Activated B cell treated with CpG ODN at 0.5 μM for 24 hours (primary cell): ENCODE measurements around the gene HGF. TPM values are rescaled to one million over a fixed set of nuclear protein-coding genes. Genes with fewer than 3 reads are reported as not detected.

ENCODE experiments used
- ATAC-seq: fragments of 200-7000 bp; cut with Tn5 transposase; one replicate; pipeline ENCODE4 v1.10.0; 2021; ENCODE audit warnings: low read depth, mild to moderate bottlenecking, moderate library complexity
- CTCF ChIA-PET: fragments of 350-600 bp; sonication (Branson Sonifier 250); formaldehyde crosslinking; loops from one replicate; lab custom pipeline; 2021; ENCODE audit warnings: antibody characterized with exemption; lab: Charles Lee
- POLR2A ChIA-PET: fragments of 350-600 bp; sonication (Branson Sonifier 250); formaldehyde crosslinking; loops from one replicate; lab custom pipeline; 2021; ENCODE audit warnings: antibody characterized with exemption; lab: Charles Lee
- DNase-seq: peaks from one replicate; pipeline ENCODE4 v3.0.0; 2022
- H3K27ac Mint-ChIP-seq: one replicate; pipeline ENCODE4 v1.8.0; 2020; ENCODE audit warnings: mixed read lengths
- H3K27me3 Mint-ChIP-seq: one replicate; pipeline ENCODE4 v1.8.0; 2021; ENCODE audit warnings: mixed read lengths
- H3K36me3 Mint-ChIP-seq: one replicate; pipeline ENCODE4 v1.8.0; 2021; ENCODE audit warnings: low read depth, mixed read lengths
- H3K4me1 Mint-ChIP-seq: one replicate; pipeline ENCODE4 v1.8.0; 2021; ENCODE audit warnings: mixed read lengths
- H3K4me3 Mint-ChIP-seq: one replicate; pipeline ENCODE4 v1.8.0; 2020; ENCODE audit warnings: mild to moderate bottlenecking, mixed read lengths
- H3K9me3 Mint-ChIP-seq: one replicate; pipeline ENCODE4 v1.8.0; 2020; ENCODE audit warnings: mixed read lengths
- intact Hi-C: fragments of 100-400 bp; cut with micrococcal nuclease; formaldehyde crosslinking; loops from one replicate; pipeline ENCODE4 v1.15.1; 2024
- total RNA-seq: library from RNA; stranded (reverse); gene quantifications from 2 replicates; pipeline ENCODE4 v1.2.3, GENCODE V29; 2022
- TF ChIP-seq, protein P1 (sequence below): fragments of 200-600 bp; IDR thresholded peaks from one replicate; pipeline ENCODE4 v1.8.0; 2022; ENCODE audit warnings: antibody characterized with exemption, mild to moderate bottlenecking

The HGF gene
- total RNA-seq, 1 donor from 2014 or later, result not detected

DNA sequence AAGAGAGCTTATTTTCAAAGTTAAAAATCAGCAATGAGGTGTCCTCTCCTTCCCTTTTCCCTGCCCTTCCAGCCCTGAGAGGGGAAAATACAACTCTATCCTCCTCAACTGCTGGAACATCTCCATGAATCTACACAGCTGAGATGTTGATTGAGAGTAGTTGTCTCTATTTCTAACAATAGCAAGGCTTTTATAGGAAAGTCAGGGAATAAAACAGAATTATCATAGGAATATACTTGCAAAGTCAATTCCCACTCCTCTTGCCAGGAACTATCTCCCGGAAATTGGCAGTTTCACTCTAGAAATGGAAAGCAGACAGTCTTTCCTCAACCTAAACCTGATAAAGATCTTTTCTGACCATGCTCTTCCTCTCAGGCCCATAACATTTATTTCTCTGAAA lies 8.8 kb downstream of the HGF start:
- no peak for ATAC-seq
- Mint-ChIP-seq H3K27me3 (no peaks in the 10 kb centered on the region), H3K36me3 (no peaks in the 10 kb centered on the region), H3K27ac (no peak overlapping the region), H3K4me1 (no peaks in the 10 kb centered on the region), H3K4me3 (no peak overlapping the region), H3K9me3 (no peaks in the 10 kb centered on the region)
- POLR2A ChIA-PET, result no interaction called here
- DNase-seq, result no peak
- TF ChIP-seq, protein P1, sequence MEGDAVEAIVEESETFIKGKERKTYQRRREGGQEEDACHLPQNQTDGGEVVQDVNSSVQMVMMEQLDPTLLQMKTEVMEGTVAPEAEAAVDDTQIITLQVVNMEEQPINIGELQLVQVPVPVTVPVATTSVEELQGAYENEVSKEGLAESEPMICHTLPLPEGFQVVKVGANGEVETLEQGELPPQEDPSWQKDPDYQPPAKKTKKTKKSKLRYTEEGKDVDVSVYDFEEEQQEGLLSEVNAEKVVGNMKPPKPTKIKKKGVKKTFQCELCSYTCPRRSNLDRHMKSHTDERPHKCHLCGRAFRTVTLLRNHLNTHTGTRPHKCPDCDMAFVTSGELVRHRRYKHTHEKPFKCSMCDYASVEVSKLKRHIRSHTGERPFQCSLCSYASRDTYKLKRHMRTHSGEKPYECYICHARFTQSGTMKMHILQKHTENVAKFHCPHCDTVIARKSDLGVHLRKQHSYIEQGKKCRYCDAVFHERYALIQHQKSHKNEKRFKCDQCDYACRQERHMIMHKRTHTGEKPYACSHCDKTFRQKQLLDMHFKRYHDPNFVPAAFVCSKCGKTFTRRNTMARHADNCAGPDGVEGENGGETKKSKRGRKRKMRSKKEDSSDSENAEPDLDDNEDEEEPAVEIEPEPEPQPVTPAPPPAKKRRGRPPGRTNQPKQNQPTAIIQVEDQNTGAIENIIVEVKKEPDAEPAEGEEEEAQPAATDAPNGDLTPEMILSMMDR, result no peak
- intact Hi-C loops, result no loop called here
- CTCF ChIA-PET, result no interaction called here

DNA sequence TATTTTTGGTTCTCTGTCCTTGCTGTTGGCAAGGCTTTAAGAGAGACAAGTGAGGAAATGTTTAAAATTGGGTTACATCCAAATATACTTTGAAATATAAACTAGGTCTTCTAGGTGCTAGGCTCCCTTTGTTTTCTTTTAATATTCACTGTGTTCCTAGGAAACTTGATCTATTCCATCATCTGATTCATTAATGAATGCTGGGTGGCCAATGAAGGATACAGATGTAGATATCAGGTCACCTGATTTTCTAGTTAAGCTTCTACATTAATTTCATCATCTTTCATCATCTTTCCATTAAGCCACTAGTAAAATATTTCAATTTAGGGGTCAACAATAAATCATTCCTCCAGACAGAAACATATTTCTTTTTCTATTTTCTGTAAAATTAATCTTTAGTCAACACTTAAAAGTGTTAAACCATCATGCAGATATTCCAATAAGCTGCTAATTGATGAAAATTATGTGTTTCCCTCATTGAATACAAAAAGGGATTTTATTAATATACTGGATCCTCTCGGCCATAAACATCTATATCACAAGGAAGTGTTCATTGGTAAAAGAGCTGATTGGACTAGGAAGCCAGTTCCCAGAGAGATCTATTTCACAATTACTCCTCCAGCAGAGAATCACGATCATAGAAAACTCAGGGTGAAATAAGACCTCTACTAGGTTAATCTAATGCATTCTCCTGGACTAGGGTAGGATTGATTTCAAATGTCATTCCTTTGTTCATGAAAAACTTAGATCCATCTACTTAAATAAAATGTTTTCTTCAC lies 14.7 kb downstream of the HGF start:
- no peak for DNase-seq
- no peaks in the 10 kb centered on the region for H3K36me3 Mint-ChIP-seq
- ATAC-seq, result no peak
- intact Hi-C loops, result no loop called here
- CTCF ChIA-PET, result no interaction called here
- no peak overlapping the region for H3K27ac Mint-ChIP-seq
- POLR2A ChIA-PET, result no interaction called here
- no peak overlapping the region for H3K4me3 Mint-ChIP-seq
- no peaks in the 10 kb centered on the region for H3K27me3 Mint-ChIP-seq
- no peaks in the 10 kb centered on the region for H3K4me1 Mint-ChIP-seq
- H3K9me3 Mint-ChIP-seq, result no peaks in the 10 kb centered on the region
- TF ChIP-seq, protein P1, result no peak

DNA sequence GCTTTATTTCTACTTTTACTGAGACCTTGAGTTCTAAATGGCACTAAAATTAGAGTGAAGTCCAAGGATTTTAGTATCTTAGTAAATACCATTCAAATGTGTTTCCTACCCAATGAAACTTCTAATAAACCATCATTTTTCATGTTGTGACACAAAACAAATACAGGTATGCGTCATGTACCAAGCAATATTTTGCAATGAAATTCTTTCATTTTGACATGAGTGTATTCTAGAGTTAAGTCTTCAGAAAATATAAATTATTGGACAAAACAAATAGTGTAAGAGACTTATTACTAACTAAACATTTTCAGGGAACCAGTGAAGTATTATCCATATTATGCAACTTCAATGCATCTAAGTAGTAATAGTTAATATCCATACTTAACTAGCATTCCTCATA lies 16.5 kb downstream of the HGF start:
- no peaks in the 10 kb centered on the region for H3K9me3 Mint-ChIP-seq
- CTCF ChIA-PET, result no interaction called here
- no peaks in the 10 kb centered on the region for H3K36me3 Mint-ChIP-seq
- H3K4me1 Mint-ChIP-seq, result no peaks in the 10 kb centered on the region
- TF ChIP-seq, protein P1, result no peak
- intact Hi-C loops, result no loop called here
- H3K27ac Mint-ChIP-seq, result no peak overlapping the region
- POLR2A ChIA-PET, result no interaction called here
- H3K27me3 Mint-ChIP-seq, result no peaks in the 10 kb centered on the region
- H3K4me3 Mint-ChIP-seq, result no peak overlapping the region
- no peak for DNase-seq
- ATAC-seq, result no peak

DNA sequence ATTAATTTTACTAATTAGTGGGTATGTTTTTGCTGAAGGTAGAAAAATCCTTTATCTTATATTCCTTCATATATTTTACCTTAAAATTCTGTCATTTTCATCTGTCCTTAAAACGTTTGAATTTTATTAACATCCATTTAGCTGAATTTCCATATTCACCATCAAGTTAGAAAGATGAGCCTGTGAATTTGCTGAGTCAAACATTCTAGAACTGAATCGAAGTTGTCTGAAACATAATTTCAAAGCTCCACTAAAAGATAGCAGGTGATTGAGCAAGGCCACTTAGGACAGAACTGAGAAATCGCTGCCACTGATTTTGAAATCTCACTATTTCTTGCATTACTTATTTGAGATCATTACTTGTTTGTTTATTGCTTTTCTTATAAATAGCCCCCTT lies 17.5 kb downstream of the HGF start:
- ChIA-PET CTCF (no interaction called here), POLR2A (no interaction called here)
- Mint-ChIP-seq H3K36me3 (no peaks in the 10 kb centered on the region), H3K4me3 (no peak overlapping the region), H3K27ac (no peak overlapping the region), H3K27me3 (no peaks in the 10 kb centered on the region), H3K9me3 (no peaks in the 10 kb centered on the region), H3K4me1 (no peaks in the 10 kb centered on the region)
- DNase-seq (no peak), ATAC-seq (no peak)
- intact Hi-C loops, result no loop called here
- TF ChIP-seq, protein P1, result no peak

DNA sequence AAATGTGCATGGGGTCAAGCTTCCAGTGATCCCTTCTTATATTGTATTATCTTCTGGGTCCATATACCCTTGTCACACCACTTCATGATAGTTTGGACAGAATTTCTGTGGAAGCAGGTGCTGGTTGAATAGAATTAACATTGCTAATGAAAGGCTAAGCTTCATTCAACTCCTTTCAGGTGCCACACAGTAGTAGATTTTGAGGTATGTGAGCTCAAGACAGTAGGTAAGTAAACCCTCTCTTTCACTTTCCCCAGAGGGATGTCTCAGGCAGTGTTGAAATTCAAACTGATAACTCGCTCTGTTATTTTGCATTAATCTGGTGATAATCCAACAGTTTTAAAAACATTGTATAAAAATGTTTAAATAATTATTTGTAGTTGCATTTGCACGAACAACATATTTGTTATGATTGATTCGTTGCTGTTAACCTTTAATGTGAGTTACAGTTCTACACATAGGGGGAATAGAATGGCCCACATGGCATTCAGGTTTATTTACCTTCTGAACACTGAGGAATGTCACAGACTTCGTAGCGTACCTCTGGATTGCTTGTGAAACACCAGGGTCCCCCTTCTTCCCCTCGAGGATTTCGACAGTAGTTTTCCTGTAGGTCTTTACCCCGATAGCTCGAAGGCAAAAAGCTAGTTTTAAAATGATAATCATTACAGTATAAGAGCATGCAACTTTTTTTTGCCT lies 18.1 kb downstream of the HGF start:
- intact Hi-C loops, result no loop called here
- Mint-ChIP-seq H3K27me3 (no peaks in the 10 kb centered on the region), H3K36me3 (no peaks in the 10 kb centered on the region), H3K4me1 (no peaks in the 10 kb centered on the region), H3K27ac (no peak overlapping the region), H3K9me3 (no peaks in the 10 kb centered on the region), H3K4me3 (no peak overlapping the region)
- CTCF ChIA-PET, result no interaction called here
- no peak for DNase-seq
- POLR2A ChIA-PET, result no interaction called here
- TF ChIP-seq, protein P1, result no peak
- no peak for ATAC-seq
